ENCODE results near the gene WASL. TPM values are rescaled to one million over a fixed set of nuclear protein-coding genes. Genes with fewer than 3 reads are reported as not detected.

Gene WASL
- total RNA-seq, 1 experiment from 2014 or later: 42.3 TPM

GRCh38 chr7:123716877-123717276, 31.9 kb downstream of the WASL start:
- Histone ChIP-seq H3K36me3 (ENCODE audit: control insufficient read depth, insufficient read depth, low read length) (no peaks in the 10 kb centered on the region), H3K9me3 (no peaks in the 10 kb centered on the region), H3K27me3 (replicated peaks; ENCODE audit: control insufficient read depth, insufficient read depth, low read length) (no peaks in the 10 kb centered on the region), H3K4me3 (ENCODE audit: low read depth, low read length) (no peak overlapping the region), H3K4me1 (peaks cover 11% of the 10 kb centered on the region)
- ChIA-PET CTCF (no interaction called here), POLR2A (interaction anchor here (0.5 kb wide), 1 partner anchor 31 kb away, joined by 3 read pairs; no protein-coding TSS in a partner anchor)
- H3K4me1 Mint-ChIP-seq (ENCODE audit: low read depth, unreplicated experiment): peaks cover 22% of the 10 kb centered on the region
- H3K9me3 Mint-ChIP-seq (ENCODE audit: unreplicated experiment): no peaks in the 10 kb centered on the region
- no peak overlapping the region for H3K4me3 Mint-ChIP-seq (ENCODE audit: unreplicated experiment)
- no TSS peak for BruUV-seq (replicated peaks)
- peaks cover 13% of the 10 kb centered on the region for H3K36me3 Mint-ChIP-seq (ENCODE audit: insufficient read depth, unreplicated experiment)
- no peak overlapping the region for H3K27ac Mint-ChIP-seq (ENCODE audit: unreplicated experiment)
- intact Hi-C loops (cut with micrococcal nuclease; ENCODE audit: unreplicated experiment): no loop called here
- no peak for DNase-seq
- no peak for TF ChIP-seq CTCF (IDR thresholded peaks at IDR 0.05; ENCODE audit: insufficient read depth in 1 of 2, low read depth in 1 of 2, low read length in 1 of 2, severe bottlenecking in 1 of 2, unreplicated experiment in 1 of 2)
- H3K27me3 Mint-ChIP-seq (ENCODE audit: insufficient read depth, unreplicated experiment): no peaks in the 10 kb centered on the region

- intact Hi-C loops (cut with micrococcal nuclease; ENCODE audit: unreplicated experiment): no loop called here
- peaks cover 22% of the 10 kb centered on the region for H3K4me1 Mint-ChIP-seq (ENCODE audit: low read depth, unreplicated experiment)
- no peak for DNase-seq
- no peaks in the 10 kb centered on the region for H3K27me3 Mint-ChIP-seq (ENCODE audit: insufficient read depth, unreplicated experiment)
- no peaks in the 10 kb centered on the region for H3K36me3 ChIP-seq (ENCODE audit: control insufficient read depth, insufficient read depth, low read length)
- no peak overlapping the region for H3K4me3 Mint-ChIP-seq (ENCODE audit: unreplicated experiment)
- peaks cover 13% of the 10 kb centered on the region for H3K36me3 Mint-ChIP-seq (ENCODE audit: insufficient read depth, unreplicated experiment)
- BruUV-seq (replicated peaks): no TSS peak
- H3K4me1 ChIP-seq: peaks cover 16% of the 10 kb centered on the region
- no peak overlapping the region for H3K27ac Mint-ChIP-seq (ENCODE audit: unreplicated experiment)
- ChIA-PET CTCF (no interaction called here), POLR2A (no interaction called here)
- no peak overlapping the region for H3K4me3 ChIP-seq (ENCODE audit: low read depth, low read length)
- H3K9me3 Mint-ChIP-seq (ENCODE audit: unreplicated experiment): no peaks in the 10 kb centered on the region
- H3K9me3 ChIP-seq: no peaks in the 10 kb centered on the region
- TF ChIP-seq CTCF (IDR thresholded peaks at IDR 0.05; ENCODE audit: insufficient read depth in 1 of 2, low read depth in 1 of 2, low read length in 1 of 2, severe bottlenecking in 1 of 2, unreplicated experiment in 1 of 2): no peak
- no peaks in the 10 kb centered on the region for H3K27me3 ChIP-seq (replicated peaks; ENCODE audit: control insufficient read depth, insufficient read depth, low read length)
These were observed 33.0 kb downstream of the WASL start for GRCh38 chr7:123715799-123716198.

DNA sequence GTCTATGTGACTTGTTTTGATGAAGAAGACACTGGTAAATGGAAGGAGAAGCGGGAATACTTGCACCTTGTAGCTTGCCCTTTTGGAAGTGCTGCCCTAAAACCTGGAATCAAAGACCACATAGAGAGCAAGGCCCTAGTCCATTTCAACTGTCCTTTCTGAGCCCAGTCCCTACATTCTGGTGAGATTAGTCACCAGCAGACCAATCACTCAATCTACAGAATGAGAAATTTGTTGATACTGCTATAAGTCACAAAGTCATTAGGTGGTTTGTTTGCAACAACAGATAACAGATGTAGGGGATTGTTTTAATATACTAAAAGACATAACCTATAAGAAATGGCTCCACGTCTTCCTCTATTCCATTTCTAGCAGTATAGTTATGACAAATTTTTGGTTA, 33.6 kb downstream of the WASL start:
- H3K27me3 ChIP-seq (replicated peaks; ENCODE audit: control insufficient read depth, insufficient read depth, low read length): no peaks in the 10 kb centered on the region
- no peak overlapping the region for H3K4me3 Mint-ChIP-seq (ENCODE audit: unreplicated experiment)
- POLR2A ChIA-PET: no interaction called here
- intact Hi-C loops (cut with micrococcal nuclease; ENCODE audit: unreplicated experiment): no loop called here
- H3K9me3 ChIP-seq: no peaks in the 10 kb centered on the region
- no peak overlapping the region for H3K27ac Mint-ChIP-seq (ENCODE audit: unreplicated experiment)
- no peaks in the 10 kb centered on the region for H3K36me3 ChIP-seq (ENCODE audit: control insufficient read depth, insufficient read depth, low read length)
- no peaks in the 10 kb centered on the region for H3K9me3 Mint-ChIP-seq (ENCODE audit: unreplicated experiment)
- H3K4me1 Mint-ChIP-seq (ENCODE audit: low read depth, unreplicated experiment): peaks cover 22% of the 10 kb centered on the region
- CTCF ChIA-PET: no interaction called here
- no peaks in the 10 kb centered on the region for H3K27me3 Mint-ChIP-seq (ENCODE audit: insufficient read depth, unreplicated experiment)
- H3K4me1 ChIP-seq: peaks cover 17% of the 10 kb centered on the region
- no peak for TF ChIP-seq CTCF (IDR thresholded peaks at IDR 0.05; ENCODE audit: insufficient read depth in 1 of 2, low read depth in 1 of 2, low read length in 1 of 2, severe bottlenecking in 1 of 2, unreplicated experiment in 1 of 2)
- H3K36me3 Mint-ChIP-seq (ENCODE audit: insufficient read depth, unreplicated experiment): peaks cover 13% of the 10 kb centered on the region
- DNase-seq: no peak
- no TSS peak for BruUV-seq (replicated peaks)
- H3K4me3 ChIP-seq (ENCODE audit: low read depth, low read length): no peak overlapping the region
